HG02852 (cell line): Measurements from ENCODE around the gene RNF208.
"Not testable (repeated sequence)": the region's sequence is repeated elsewhere in the genome, so short reads cannot be mapped to it uniquely, and the experiment has no call there.

Experiments
- ATAC-seq: cut with Tn5 transposase; IDR thresholded peaks from one replicate; pipeline ENCODE4 v1.9.1; 2021; ENCODE audit warnings: mild to moderate bottlenecking, moderate library complexity; ENCODE audit not compliant: unreplicated experiment

RNF208 gene

DNA sequence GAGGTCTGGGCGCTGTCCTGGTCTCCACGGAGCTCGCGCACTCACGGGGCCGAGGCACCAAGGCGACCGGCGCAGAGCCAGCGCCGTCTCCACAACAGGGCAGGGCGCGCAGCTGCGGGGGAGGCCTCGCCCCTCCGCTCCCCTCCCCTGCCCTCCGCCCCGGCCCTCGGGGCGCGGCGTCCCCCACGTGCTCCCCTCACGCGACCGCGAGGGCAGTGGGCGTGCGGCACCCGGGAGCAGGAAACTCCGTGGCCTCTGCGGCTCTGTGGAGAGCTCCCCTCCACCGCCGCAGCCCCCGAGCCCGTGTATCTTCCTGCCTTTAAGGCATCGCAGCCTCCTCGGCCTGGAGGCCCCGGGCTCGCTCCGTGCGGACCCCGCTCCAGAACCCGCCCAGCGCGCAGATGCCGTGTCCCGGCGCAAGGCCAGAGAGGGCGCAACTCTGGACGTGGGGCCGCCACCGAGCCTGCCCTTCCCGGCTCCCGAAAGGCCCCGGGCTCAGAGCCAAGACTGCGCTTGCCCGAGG lies 18.3 kb upstream of the RNF208 start:
- peak; percentile 23 for ATAC-seq

DNA sequence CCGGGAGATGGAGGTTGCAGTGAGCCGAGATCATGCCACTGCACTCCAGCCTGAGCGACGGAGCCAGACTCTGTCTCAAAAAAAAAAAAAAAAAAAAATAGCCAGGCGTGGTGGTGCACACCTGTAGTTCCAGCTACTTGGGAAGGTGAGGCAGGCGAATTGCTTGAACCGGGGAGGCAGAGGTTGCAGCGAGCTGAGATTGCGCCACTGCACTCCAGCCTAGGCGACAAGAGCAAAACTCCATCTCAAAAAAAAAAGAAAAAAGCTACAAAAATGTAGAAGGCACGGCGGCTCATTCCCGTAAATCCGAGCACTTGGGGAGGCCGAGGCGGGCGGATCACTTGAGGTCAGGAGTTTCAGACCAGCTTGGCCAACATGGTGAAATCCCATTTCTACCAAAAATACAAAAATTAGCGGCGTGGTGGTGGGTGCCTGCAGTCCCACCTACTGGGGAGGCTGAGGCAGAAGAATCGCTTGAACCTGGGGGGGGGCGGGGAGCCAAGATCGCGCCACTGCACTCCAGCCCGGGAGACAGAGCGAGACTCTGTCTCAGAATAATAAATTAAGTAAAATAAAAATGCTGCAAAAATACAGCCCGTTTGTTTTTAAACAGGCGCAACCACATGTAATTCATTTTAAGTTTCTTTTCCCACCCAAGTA lies 17.6 kb upstream of the RNF208 start:
- not testable (repeated sequence) for ATAC-seq

- ATAC-seq = no peak
These were observed 16.0 kb upstream of the RNF208 start for GRCh38 chr9:137237759-137238726.

DNA sequence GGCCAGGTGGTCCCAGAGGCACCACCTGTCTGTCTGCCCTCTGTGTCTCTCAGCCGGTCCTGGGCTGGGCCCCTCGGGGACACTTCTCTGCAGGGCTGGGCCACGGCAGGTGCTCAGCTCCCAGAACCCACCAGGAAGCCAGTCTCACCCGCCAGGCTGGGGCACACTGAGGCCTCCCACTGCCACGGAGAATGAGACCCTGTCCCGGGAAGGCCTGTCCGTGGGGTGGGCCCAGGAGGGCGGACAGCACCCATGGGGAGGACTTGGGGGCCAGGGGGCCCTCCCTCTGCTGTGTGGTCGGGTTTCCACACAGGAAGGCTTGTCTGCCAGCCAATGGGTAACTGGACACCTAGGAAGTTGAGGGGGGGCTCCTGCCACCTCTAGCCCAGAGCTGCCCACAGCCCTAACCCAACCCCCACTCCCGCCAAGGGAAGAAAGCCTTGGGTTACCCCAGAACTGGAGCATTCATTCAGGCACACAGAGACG lies 14.9 kb upstream of the RNF208 start:
- ATAC-seq = no peak

DNA sequence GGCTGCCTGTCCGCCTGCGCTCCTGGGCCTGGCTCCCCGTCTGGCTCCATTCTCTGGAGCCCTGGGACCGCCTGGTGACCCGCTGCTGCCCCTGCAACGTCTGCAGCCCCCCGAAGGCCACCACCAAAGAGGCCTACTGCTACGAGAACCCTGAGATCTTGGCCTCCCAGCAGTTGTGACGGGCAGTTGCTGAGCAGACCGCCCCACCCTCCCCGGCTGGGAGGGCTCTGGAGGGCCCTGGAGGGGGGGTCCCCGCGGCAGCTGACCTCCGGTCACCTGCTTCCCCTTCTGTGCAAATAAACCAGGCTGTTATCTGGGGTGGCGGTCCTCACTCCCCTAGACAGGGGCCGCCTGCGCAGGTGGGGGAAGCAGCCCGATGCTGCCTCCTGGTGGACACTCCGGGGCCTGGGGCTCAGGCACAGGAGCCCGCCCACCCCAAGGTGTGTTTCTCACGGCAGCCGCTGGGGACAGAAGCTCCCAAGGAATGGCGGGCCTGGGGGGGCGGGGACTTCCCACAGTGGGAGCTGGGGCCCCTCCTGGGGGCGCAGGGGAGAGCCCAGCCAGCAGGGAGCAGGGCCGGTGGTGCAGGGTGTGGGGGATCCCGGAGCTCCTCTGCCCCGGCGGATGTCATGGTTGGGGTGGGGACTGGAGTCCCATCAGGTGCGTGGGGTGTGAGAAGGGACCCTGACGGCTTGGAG lies 14.3 kb upstream of the RNF208 start:
- no peak for ATAC-seq

- no peak for ATAC-seq
These were observed 13.6 kb upstream of the RNF208 start for GRCh38 chr9:137235424-137236237.

DNA sequence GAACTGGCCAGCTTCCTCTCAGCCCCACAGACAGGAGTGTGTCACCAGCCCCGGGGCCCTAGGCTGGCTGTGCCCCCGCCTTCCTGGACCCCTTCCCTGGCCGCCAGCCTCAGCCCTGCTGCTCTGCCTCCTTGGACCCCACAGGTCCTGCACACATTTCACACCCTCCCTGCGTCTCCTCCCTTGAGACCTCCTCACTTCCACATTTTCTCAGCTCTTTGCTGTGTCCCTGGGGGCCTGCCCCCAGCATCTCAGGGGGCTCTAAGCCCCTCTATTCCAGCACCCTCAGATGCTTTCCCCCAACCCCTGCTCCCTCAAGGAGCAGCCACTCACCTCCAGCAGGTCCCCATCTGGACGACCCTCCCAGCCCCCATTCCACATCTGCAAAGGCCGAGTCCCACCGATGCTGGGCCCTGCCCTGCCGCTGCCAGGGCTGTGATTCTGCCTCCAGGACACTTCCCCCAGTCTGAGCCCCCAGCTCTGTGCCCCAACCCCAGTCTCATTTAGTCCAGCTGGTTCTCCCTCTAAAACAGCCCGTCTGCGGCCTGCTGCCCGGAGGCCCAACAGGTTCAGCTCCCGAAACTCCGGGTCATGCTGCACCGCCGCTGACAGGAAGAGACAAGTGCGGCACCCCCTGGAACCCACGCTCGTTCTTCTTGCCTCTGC lies 12.9 kb upstream of the RNF208 start:
- ATAC-seq = no peak

GRCh38 chr9:137234055-137234697 lies 12.1 kb upstream of the RNF208 start:
- no peak for ATAC-seq

DNA sequence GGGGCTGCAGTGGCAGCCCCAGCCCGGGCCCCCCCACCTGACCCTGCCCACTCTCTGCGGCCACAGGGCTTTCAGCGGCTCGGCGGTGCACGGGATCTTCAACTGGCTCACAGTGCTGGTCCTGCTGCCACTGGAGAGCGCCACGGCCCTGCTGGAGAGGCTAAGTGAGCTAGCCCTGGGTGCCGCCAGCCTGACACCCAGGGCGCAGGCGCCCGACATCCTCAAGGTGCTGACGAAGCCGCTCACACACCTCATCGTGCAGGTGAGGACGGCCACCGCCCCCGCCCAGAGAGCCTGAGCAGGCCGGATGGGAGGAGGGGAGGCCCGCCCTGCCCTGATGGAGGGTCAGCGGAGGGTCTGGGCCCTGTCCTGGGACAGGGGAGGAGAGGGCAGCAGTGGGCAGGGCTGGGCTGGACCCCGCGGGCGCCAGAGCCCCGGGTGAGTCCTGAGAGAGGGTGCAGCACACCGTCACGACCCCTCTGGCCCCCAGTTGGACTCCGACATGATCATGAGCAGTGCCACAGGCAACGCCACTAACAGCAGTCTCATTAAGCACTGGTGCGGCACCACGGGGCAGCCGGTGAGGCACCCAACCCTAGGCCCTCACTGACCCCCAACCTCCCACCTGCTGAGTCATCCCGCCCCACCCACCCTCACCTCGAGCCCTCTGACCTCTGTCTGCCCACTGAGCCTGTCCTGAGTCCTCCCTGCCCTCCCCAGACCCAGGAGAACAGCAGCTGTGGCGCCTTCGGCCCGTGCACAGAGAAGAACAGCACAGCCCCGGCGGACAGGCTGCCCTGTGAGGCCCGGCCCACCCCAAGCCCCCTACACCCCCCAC lies 11.3 kb upstream of the RNF208 start:
- no peak for ATAC-seq

DNA sequence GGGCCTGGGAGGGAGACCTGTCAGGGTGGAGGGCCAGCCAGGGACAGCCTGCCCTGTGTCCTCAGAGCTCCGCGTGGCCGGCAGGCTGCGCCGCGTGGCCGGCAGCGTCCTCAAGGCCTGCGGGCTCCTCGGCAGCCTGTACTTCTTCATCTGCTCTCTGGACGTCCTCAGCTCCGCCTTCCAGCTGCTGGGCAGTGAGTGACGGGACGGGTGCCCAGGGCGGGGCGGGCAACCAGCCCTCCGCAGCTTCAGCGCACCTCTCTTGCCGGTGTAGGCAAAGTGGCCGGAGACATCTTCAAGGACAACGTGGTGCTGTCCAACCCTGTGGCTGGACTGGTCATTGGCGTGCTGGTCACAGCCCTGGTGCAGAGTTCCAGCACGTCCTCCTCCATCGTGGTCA lies 10.5 kb upstream of the RNF208 start:
- no peak for ATAC-seq

DNA sequence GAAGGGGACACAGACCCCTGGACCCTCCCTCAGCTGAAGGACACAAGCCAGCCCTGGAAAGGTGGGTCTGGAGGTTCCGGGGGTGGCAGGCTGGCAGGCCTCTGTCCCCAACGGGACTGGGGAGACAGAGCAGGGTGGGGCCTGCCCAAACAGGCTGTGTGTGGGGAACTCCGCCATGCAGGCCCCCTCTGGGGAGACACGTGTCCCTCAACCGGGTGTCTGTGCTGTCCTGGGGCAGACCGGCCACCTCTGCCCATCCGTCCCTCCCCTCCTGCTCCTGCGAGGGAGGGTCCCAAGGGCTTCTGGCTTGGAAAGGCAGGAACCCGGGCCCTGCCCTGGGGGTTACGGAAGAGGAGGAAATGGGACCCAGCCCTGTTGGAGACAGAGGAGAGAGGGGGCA lies 10.1 kb upstream of the RNF208 start:
- no peak for ATAC-seq

- no peak for ATAC-seq
These were observed 9.5 kb upstream of the RNF208 start for GRCh38 chr9:137231372-137232039.

GRCh38 chr9:137230705-137231371 lies 8.8 kb upstream of the RNF208 start, which contains the start of gene SLC34A3:
SLC34A3 (plus strand) TSS chr9:137230901; CDS start chr9:137231703, 802 bp downstream.
- no peak for ATAC-seq

DNA sequence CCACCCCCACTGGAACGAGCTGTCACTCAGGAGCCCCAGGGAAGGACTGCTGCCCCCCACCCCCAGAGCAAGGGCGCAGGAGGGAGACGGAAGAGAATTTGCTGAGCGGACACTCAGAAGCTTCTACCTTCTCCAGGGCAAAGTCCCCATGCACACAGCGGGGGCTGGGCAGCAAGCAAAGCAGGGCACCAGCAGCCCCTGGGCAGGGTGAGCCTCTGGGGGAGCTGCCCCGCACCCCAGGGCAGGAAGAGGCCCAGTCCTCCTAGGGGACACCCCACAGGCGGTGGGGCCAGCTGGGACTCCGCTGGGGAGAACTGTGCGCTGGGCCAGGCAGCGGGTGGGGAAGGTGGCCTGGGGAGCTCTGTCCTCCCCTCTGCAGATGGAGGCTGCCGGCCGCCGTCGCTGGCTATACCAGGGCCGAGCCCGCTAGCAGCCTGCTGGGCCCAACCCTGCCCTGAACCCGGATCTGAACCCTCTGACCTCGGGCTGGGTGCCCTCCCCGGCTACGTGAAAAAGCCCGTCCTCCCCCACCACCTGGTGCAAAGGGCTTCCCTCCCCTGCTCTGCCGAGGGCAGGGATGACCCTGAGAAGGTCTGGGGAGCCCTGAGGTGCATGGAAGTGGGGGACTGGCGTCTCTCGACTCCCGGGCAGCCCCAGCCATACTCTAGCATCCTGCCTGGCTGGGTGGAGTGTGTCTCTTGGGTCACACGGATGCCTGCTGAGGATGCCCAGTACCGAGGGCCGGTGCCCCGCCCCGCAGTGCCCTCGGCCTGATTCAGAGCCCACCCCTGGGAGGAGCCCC lies 8.1 kb upstream of the RNF208 start:
- no peak for ATAC-seq

DNA sequence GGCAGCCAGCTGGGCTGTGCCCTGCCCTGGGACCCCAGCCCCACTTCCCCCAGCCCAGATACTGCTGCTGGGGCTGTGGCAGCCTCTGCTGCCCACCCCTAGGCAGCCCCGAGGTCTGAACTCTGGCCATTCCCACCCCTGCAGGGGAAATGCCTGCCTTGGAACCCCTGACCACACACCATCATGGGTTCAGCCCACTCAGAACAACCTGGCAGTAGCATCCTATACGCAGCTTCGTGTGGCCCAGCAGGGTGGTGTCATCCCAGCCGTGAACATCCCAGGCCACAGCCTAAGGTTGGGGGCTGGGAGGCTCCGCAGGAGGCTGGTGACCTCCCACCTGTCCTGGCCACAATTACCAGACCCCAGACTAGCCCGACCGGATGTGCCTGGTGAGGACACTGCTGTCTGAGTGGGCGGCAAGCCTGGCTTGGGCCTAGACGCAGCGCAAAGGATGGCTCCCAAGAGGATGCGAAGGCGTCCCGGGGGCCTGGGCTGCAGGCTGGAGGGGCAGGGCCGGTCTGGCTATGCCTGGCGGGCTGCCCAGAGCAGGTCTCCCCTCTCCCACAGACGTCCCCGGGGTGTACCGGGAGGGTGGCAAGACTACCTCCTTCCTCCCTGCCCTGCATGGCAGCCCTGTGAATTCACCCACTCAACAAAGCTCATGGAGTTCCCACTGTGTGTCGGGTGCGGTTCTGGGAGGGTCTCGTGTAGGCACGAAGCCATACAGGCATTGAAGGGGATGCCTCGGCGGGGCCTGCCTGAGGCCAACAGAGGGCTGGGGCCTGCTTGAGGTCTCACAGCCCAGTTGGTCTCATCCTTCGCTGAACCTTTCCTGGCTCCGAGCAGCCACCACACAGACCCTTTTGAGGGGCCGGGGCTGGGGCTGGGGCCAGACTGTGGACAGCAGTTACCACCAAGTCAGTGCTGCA lies 7.2 kb upstream of the RNF208 start:
- ATAC-seq = no peak
